NCI-H2107 (cell line): ENCODE data around the gene ZDHHC4.
A peak's percentile ranks its signal among the peaks of the same experiment; 100 is the strongest.
"Not testable (repeated sequence)": the region's sequence is repeated elsewhere in the genome, so short reads cannot be mapped to it uniquely, and the experiment has no call there.

Experiments used
- DNase-seq: peaks from one replicate; lab custom pipeline; 2025; lab: John Stamatoyannopoulos, UW

ZDHHC4 gene

GRCh38 chr7:6562106-6562505 lies 15.1 kb upstream of the ZDHHC4 start:
- DNase-seq: no peak

GRCh38 chr7:6563936-6564770 lies 13.1 kb upstream of the ZDHHC4 start:
- DNase-seq: no peak

- no peak for DNase-seq
These were observed 11.6 kb upstream of the ZDHHC4 start for GRCh38 chr7:6565655-6566054.

GRCh38 chr7:6567886-6568285 lies 9.4 kb upstream of the ZDHHC4 start:
- DNase-seq: no peak

GRCh38 chr7:6571160-6571779 lies 6.0 kb upstream of the ZDHHC4 start:
- DNase-seq: no peak

- no peak for DNase-seq
These were observed 1.8 kb upstream of the ZDHHC4 start for GRCh38 chr7:6575281-6576023.

GRCh38 chr7:6576024-6576866 lies 1.0 kb upstream of the ZDHHC4 start:
- DNase-seq: no peak

- DNase-seq: not testable (repeated sequence)
These were observed 336 bp upstream of the ZDHHC4 start for GRCh38 chr7:6576867-6577368.

GRCh38 chr7:6578114-6579084 lies 1.1 kb downstream of the ZDHHC4 start:
- DNase-seq: no peak

GRCh38 chr7:6579446-6579845 lies 2.2 kb downstream of the ZDHHC4 start:
- DNase-seq: no peak

GRCh38 chr7:6585746-6586432 lies 8.6 kb downstream of the ZDHHC4 start:
- not testable (repeated sequence) for DNase-seq

GRCh38 chr7:6588566-6588965 lies 11.3 kb downstream of the ZDHHC4 start:
- DNase-seq: no peak

- DNase-seq: no peak
These were observed 12.0 kb downstream of the ZDHHC4 start for GRCh38 chr7:6589151-6589828.

GRCh38 chr7:6589829-6590644 lies 12.8 kb downstream of the ZDHHC4 start, which contains the start of gene INTS15:
TSS of gene INTS15 (plus strand) at chr7:6590021. CDS start at chr7:6590284, 263 bp downstream.
- DNase-seq: peak; percentile 67

- no peak for DNase-seq
These were observed 13.4 kb downstream of the ZDHHC4 start for GRCh38 chr7:6590645-6591110.

GRCh38 chr7:6600093-6600492 lies 22.8 kb downstream of the ZDHHC4 start:
- no peak for DNase-seq

- DNase-seq: no peak
These were observed 27.2 kb downstream of the ZDHHC4 start for GRCh38 chr7:6604458-6604857.
